IMR-90 (cell line): ENCODE measurements around the gene MEF2D.

Experiments used
- MAZ ChIP-seq: IDR thresholded peaks from 2 replicates; pipeline ENCODE4 v1.6.1; 2012; ENCODE audit warnings: low read depth, mild to moderate bottlenecking, low read length, improper control_type of control experiment, moderate library complexity, borderline replicate concordance
- TF ChIP-seq, protein P1 (sequence below): conservative IDR thresholded peaks from 2 replicates; pipeline ENCODE4 v1.5.1; 2012; ENCODE audit warnings: mild to moderate bottlenecking, low read depth, low read length, improper control_type of control experiment

GRCh38 chr1:156505679-156506298 lies 5.2 kb upstream of the MEF2D start:
- TF ChIP-seq, protein P1, sequence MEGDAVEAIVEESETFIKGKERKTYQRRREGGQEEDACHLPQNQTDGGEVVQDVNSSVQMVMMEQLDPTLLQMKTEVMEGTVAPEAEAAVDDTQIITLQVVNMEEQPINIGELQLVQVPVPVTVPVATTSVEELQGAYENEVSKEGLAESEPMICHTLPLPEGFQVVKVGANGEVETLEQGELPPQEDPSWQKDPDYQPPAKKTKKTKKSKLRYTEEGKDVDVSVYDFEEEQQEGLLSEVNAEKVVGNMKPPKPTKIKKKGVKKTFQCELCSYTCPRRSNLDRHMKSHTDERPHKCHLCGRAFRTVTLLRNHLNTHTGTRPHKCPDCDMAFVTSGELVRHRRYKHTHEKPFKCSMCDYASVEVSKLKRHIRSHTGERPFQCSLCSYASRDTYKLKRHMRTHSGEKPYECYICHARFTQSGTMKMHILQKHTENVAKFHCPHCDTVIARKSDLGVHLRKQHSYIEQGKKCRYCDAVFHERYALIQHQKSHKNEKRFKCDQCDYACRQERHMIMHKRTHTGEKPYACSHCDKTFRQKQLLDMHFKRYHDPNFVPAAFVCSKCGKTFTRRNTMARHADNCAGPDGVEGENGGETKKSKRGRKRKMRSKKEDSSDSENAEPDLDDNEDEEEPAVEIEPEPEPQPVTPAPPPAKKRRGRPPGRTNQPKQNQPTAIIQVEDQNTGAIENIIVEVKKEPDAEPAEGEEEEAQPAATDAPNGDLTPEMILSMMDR: no peak
- TF ChIP-seq MAZ: no peak
